AG09319 (cell line): ENCODE results near the gene CLMN.

Experiments
- DNase-seq: peaks from one replicate; pipeline ENCODE4 v3.0.0-alpha.2; 2010; ENCODE audit warnings: low read depth; ENCODE audit errors: extremely low read depth
- CTCF ChIP-seq: IDR thresholded peaks from 2 replicates; pipeline ENCODE4 v1.5.1; 2011; ENCODE audit warnings: low read depth, mild to moderate bottlenecking, inconsistent platforms, low read length, moderate library complexity

The CLMN gene

DNA sequence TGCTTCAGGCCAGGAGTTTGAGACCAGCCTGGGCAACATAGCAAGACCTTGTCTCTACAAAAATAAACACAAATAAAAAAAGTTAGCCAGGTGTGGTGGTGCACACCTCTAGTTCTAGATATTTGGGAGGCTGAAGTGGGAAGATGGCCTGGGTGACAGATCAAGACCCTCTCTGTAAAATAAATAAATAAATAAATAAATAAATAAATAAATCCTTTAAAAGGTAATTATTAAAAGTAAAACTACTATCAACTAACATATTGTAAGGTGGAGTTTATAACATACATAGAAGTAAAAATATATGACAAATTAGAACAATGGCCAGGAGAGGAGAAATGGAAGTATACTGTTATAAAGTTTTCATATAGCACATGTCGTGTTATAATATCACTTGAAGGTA lies 33.3 kb upstream of the CLMN start:
- DNase-seq, result no peak
- no peak for TF ChIP-seq CTCF

DNA sequence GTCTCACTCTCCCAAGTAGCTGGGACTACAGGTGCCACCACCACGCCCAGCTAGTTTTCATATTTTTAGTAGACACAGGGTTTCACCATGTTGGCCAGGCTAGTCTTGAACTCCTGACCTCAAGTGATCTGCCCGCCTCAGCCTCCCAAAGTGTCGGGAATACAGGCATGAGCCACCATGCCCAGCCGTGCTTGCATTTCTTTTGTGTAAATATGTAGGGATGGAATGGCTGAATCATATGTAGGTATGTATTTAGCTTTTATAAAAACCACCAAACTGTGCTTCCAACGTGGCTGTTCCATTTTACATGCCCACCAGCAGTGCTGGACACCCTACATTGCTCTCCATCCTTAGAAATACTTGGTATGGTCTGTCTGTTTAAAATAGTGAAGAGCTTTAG lies 32.8 kb upstream of the CLMN start:
- DNase-seq, result no peak
- TF ChIP-seq CTCF, result no peak

- no peak for TF ChIP-seq CTCF
Observed at GRCh38 chr14:95349241-95349640, 29.5 kb upstream of the CLMN start.

DNA sequence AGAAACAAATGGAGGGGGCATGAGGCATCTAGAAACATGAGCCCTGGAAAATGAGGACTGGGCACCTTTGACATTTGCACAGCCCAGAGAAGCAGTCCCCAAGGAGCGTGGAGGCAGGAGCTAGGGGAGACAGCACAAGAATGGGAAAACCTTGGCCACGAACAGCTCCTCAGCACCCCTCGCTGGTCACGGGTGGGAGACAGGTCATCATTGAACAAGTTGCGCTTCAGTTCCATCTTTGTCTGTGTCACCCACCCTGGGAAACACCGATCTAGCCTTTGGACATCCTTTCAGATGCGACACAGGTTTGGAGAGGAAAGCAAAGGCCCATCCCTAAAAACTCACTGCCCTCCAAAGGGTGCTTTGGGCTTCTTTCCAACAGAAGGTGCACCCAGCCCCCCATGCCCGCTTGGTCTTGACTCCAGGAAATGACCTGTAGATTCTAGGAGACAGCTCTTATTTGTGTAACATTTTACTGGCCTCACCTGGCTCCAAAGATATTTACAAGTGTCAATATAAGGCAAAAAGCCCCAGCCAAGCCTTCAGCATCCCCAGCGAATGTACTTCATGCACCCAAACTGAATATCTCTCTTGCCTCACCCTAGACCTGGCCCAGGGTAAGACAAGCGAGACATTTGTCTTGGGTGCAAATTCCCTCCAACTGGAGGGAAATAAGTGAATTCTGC lies 28.8 kb upstream of the CLMN start:
- TF ChIP-seq CTCF, result no peak
- no peak for DNase-seq

More at GRCh38 chr14:95349241-95349640, 29.5 kb upstream of the CLMN start:
- no peak for DNase-seq

- TF ChIP-seq CTCF, result no peak
- no peak for DNase-seq
Observed at GRCh38 chr14:95346820-95347219, 27.1 kb upstream of the CLMN start.

GRCh38 chr14:95346266-95346665 lies 26.6 kb upstream of the CLMN start:
- no peak for DNase-seq
- TF ChIP-seq CTCF, result no peak

GRCh38 chr14:95345032-95345431 lies 25.3 kb upstream of the CLMN start:
- DNase-seq, result no peak
- TF ChIP-seq CTCF, result no peak
